ENCODE data around the gene TNIK. TPM values are rescaled to one million over a fixed set of nuclear protein-coding genes. Genes with fewer than 3 reads are reported as not detected.

TNIK gene
- polyA plus RNA-seq, 1 donor from 2014 or later: 19.3 TPM

- no peak for TF ChIP-seq MXI1 (conservative IDR thresholded peaks at IDR 0.05; ENCODE audit: poor library complexity, severe bottlenecking)
Measured at GRCh38 chr3:171257251-171258203, 202.7 kb downstream of the TNIK start.

GRCh38 chr3:171256445-171257250, 203.6 kb downstream of the TNIK start:
- Histone ChIP-seq H3F3A (ENCODE audit: insufficient read depth, low read length, poor library complexity, severe bottlenecking) (no peaks in the 10 kb centered on the region), H4K20me1 (ENCODE audit: insufficient read depth) (no peaks in the 10 kb centered on the region), H3K27me3 (ENCODE audit: insufficient read depth, low read depth, low read length) (no peaks in the 10 kb centered on the region), H3K4me2 (ENCODE audit: low read length) (no peak overlapping the region), H2AFZ (ENCODE audit: low read depth, low read length) (no peak overlapping the region), H3K36me3 (ENCODE audit: insufficient read depth, low read length) (no peaks in the 10 kb centered on the region), H3K4me3 (ENCODE audit: low read length) (no peak overlapping the region), H3K9me3 (ENCODE audit: low read length) (no peaks in the 10 kb centered on the region), H3K27ac (ENCODE audit: low read length) (no peak overlapping the region), H3K79me2 (replicated peaks; ENCODE audit: insufficient read depth, low read length) (no peaks in the 10 kb centered on the region), H3K9me2 (ENCODE audit: insufficient read depth, low read length) (no peaks in the 10 kb centered on the region), H3K9ac (ENCODE audit: low read length) (no peak overlapping the region)
- TF ChIP-seq EP300 (conservative IDR thresholded peaks at IDR 0.05; ENCODE audit: poor library complexity, severe bottlenecking) (no peak), RAD21 (conservative IDR thresholded peaks at IDR 0.05) (no peak), SMC3 (conservative IDR thresholded peaks at IDR 0.05; ENCODE audit: poor library complexity) (no peak), CTCF (IDR thresholded peaks at IDR 0.05; ENCODE audit: poor library complexity, severe bottlenecking) (no peak), MXI1 (conservative IDR thresholded peaks at IDR 0.05; ENCODE audit: poor library complexity, severe bottlenecking) (no peak), REST (IDR thresholded peaks at IDR 0.05; ENCODE audit: borderline replicate concordance) (no peak), POLR2AphosphoS5 (IDR thresholded peaks at IDR 0.05) (no peak), EZH2 (IDR thresholded peaks at IDR 0.05; ENCODE audit: borderline replicate concordance, insufficient read depth, low read length, poor library complexity, severe bottlenecking) (no peak), TAF1 (IDR thresholded peaks at IDR 0.05; ENCODE audit: low read depth) (no peak)

More at GRCh38 chr3:171257251-171258203, 202.7 kb downstream of the TNIK start:
- no peak overlapping the region for H3K4me2 ChIP-seq (ENCODE audit: low read length)
- no peaks in the 10 kb centered on the region for H4K20me1 ChIP-seq (ENCODE audit: insufficient read depth)
- no peak overlapping the region for H3K9ac ChIP-seq (ENCODE audit: low read length)
- H3K36me3 ChIP-seq (ENCODE audit: insufficient read depth, low read length): no peaks in the 10 kb centered on the region
- H3K9me2 ChIP-seq (ENCODE audit: insufficient read depth, low read length): no peaks in the 10 kb centered on the region
- H3F3A ChIP-seq (ENCODE audit: insufficient read depth, low read length, poor library complexity, severe bottlenecking): no peaks in the 10 kb centered on the region
- H2AFZ ChIP-seq (ENCODE audit: low read depth, low read length): no peak overlapping the region
- H3K27ac ChIP-seq (ENCODE audit: low read length): no peak overlapping the region
- no peak overlapping the region for H3K4me3 ChIP-seq (ENCODE audit: low read length)
- H3K9me3 ChIP-seq (ENCODE audit: low read length): no peaks in the 10 kb centered on the region
- no peaks in the 10 kb centered on the region for H3K27me3 ChIP-seq (ENCODE audit: insufficient read depth, low read depth, low read length)
- H3K79me2 ChIP-seq (replicated peaks; ENCODE audit: insufficient read depth, low read length): no peaks in the 10 kb centered on the region
